ENCODE results near the gene COPS2.

GRCh38 chr15:49148727-49149126, 6.7 kb downstream of the COPS2 start:
- TF ChIP-seq EZH2 (IDR thresholded peaks at IDR 0.05; ENCODE audit: borderline replicate concordance, low read depth, low read length, poor library complexity, severe bottlenecking) (no peak), CTCF (conservative IDR thresholded peaks at IDR 0.05; ENCODE audit: low read depth, low read length) (no peak)
